ENCODE measurements around the gene TMEM81.

GRCh38 chr1:205064301-205064700 lies 20.0 kb downstream of the TMEM81 start:
- TF ChIP-seq POLR2A (IDR thresholded peaks at IDR 0.05; ENCODE audit: low read depth, low read length), result no peak
- TF ChIP-seq SPI1 (IDR thresholded peaks at IDR 0.05; ENCODE audit: low read depth, low read length), result no peak
- no peak for TF ChIP-seq TAF1 (IDR thresholded peaks at IDR 0.05; ENCODE audit: low read depth, low read length)
- TF ChIP-seq POLR2AphosphoS5 (IDR thresholded peaks at IDR 0.05; ENCODE audit: low read depth, low read length), result no peak
- TF ChIP-seq PAX5 (IDR thresholded peaks at IDR 0.05; ENCODE audit: insufficient read depth, low read length, severe bottlenecking), result no peak

Measured in GM12891 (cell line).